Measurements from ENCODE around the gene WTAP.
"Not testable (repeated sequence)": the region's sequence is repeated elsewhere in the genome, so short reads cannot be mapped to it uniquely, and the experiment has no call there.

Gene WTAP

DNA sequence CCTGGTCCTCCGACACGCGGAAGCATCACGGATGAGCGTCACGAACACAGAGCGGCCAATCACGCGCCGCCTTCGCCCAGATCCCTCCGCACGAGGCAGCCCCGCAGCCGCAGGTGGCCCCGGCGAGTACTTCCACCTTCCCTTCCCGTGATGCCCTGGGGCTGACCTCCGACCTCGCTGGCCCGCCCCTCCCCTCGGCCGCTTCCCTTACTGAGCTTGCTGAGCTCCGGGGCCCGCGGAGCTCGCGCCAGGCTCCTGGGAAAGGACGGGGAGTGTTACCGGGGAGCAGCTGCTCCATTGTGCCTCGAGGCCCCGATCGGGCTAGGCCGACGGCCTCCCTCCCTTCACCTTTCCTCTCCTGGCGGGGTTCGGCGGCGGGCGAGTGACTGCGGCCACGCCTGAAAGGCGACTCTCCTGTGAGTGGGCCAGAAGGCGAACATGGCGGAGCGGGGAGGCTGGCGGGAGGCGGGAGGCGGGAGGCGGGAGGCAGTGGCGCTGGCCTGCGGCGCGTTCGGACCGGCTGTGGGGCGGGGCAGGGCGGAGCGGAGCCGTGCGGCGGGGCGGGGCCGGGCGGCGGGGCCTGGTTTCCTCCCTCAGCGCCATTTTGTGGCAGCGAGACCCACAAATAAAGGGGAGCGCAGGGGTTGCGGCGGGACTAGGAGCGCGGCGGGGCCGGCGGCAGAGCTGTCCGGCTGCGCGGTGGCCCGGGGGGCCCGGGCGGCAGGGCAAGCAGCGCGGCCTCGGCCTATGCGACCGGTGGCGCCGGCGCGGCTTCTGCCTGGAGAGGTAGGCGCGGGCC, at the start of gene WTAP:
Gene WTAP (plus strand): TSS at position 589 of the 799 bp plus-strand sequence. CDS start 8,760 bp downstream, outside the sequence.
- DNase-seq (ENCODE audit: low read depth in 2 of 2), result peak; percentile 96

DNA sequence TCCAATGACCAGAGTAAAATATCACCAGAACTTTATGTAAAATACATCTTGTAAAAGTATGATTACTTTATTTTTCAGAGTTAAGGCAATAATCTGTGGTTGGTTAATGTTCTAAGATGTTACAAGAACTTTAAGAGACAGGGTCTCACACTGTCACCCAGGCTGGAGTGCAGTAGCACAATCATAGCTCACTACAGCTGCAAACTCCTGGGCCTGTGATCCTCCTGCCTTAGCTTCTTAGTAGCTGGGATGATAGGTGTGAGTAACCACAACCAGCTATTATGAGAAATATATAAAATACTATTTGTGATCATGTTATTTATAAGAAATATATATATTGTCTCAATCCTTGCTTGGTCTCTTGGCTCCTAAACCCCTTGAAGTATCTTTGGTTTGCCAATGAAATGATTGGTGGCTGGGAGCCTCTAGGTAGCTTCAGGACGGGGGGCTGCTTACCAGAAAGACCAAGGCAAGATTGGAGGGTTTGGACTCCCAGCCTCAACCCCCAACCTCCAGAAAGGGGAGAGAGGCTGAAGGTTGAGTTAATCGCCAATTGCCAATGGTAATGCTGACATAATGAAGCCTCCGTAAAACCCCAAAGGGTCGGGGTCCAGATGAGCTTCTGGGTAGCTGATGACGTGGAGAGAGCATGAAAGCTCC, 49.7 kb upstream of the WTAP start:
- DNase-seq (ENCODE audit: low read depth in 2 of 2), result no peak

DNA sequence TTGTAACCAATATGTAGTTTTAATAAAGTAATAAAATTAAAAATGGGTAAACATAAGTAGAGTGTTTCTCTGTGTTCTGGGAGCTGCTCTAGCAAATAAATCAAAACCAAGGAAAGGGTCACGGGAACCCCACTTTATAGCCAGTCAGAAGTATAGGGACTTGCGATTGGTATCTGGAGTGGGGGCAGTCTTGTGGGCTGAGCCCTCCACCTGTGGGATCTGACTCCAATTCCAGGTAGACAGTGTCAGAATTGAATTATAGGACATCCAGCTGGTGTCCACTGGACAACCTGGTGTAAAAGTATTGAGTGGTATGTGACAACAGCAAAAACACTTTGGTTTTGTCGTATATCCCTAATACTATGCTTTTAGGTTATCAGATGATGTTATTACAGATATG, 48.7 kb upstream of the WTAP start:
- no peak for DNase-seq (ENCODE audit: low read depth in 2 of 2)

DNA sequence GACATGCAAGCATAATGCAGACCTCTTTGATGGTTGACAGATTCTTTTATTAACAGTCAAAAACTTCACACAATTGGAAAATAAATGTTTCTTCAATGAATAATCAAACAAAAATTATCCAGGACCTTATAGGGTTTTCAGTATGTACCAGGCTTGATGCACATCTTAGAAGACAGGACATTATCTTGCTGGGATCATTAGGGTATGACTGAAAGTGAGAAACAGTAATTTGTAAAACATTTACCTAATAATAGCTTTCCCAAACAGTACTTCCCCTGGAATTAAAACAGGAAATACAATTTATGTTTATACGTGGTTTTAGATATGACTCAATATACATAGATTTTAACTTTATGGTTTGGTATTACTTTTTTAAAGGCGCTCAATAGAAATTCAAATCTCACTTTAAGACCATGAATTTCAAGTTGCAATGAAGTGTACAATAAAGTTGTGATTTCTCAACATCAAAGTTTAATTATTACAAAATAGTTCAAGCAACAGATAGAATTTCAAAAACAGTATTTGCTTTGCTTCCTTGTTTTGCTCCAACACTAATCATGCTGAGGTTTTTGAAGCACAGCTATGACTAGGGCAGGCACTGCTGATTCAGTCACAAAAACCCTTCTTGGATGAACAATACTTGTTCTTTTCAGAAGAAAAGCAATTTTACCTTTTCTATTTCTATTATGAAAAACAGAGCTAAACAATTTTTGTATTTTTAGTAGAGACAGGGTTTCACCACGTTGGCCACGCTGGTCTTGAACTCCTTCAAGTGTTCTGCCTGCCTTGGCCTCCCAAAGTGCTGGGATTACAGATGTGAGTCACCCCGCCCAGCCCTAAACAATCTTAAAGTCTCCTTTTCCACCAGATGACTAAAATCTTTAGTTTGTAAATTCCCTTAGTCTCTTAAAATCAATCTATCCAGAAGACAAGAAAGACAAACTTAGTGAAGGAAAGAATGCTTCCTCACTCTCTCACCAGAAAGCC, 47.9 kb upstream of the WTAP start:
- DNase-seq (ENCODE audit: low read depth in 2 of 2), result no peak

DNA sequence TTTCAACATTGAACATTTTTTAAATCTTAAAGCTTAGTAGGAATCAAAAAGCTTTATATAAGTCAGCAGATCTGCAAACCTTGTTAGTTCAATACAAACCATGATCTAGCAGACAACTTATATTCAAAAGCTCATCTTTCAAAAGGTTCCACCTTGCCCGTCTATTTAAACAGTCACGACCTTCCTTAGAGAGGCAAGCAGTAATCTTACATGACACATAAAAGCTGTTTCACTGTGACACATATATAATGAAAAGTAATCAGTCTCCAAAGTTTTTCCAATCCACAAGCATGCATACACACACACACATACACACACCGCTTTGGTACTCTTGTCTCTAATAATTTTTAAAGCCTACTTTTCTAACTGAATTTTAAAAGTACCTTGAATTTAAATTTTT, 47.2 kb upstream of the WTAP start:
- DNase-seq (ENCODE audit: low read depth in 2 of 2), result no peak

DNA sequence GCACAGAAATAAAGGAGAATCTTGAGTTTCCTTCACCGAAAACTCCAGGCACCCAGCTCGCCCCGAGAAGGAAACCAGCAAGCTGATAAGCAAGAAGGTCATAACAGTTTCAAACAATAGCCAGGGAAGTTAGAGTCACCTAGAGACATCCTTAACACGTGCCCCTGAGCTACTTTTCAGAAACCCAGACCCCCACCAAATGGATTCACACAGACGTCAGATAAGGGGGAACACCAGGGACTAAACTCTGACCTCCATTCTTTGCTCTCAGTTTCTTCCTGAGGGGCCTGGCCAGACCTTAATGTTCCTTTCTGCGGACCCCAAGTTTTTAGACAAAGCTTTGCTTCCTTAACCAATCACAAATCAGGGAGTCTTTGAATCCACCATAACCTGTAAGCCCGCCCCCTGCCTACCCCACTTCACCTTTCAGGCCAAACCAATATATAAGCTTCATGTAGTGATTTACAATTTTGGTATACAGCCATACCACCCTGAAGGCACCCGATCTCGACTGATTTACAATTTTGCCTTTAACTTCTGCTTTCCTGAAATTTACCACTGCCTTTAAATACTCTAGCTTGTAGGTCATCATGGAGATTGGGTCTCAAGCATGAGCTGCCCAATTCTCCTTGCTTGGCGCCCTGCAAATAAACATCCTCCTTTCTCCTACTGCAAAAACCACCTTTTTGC, 46.0 kb upstream of the WTAP start:
- DNase-seq (ENCODE audit: low read depth in 2 of 2), result no peak

DNA sequence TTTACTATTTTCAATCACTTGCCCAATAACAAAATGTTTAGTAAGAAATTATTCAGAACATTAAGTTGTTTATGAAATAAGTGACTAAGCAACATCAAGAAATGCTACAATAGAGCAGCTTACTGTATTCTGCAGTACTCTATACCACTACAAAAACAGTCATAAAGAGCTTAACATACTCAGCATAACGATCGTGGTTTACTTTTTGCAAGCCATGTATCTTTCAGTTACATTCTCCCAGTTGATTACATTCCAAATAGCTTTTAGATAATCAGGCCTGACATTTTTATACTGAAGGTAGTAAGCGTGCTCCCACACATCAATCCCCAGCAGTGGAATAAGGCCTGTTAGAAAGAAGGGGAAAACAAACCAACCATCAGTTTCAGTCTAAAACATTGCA, 45.0 kb upstream of the WTAP start:
- DNase-seq (ENCODE audit: low read depth in 2 of 2), result no peak

DNA sequence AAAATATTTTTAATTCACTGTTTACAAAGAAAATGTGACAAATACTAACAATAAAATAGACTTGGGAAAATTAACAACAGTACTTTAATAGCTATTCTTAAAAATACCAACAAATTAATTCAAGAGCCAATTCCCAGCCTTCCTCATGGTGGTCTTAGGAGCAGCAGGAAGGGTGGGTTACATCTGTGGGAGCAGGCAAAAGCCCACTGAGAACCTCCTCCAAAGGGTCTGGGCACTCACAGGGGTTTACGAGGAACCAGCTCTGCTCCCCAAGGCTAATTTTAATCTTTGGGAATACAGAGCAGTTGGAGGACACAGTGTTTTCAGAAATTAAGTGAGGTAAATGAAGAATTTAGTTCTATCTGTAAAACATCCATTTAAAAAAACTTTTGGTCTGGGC, 44.5 kb upstream of the WTAP start:
- DNase-seq (ENCODE audit: low read depth in 2 of 2), result no peak

DNA sequence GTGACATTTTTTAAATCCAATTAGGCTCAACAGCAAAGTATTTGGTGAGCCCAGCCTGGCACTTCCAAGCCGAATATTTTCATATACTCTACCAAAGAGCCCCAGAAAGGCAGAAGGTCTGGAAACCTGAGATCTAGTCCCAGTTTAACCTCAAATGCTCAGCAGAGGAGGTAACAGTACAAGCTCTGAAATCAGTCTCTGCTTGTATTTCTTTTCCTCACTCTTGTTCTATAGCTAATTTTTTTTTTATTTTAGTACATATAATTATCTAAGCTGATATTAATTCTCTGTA, 43.3 kb upstream of the WTAP start:
- no peak for DNase-seq (ENCODE audit: low read depth in 2 of 2)

DNA sequence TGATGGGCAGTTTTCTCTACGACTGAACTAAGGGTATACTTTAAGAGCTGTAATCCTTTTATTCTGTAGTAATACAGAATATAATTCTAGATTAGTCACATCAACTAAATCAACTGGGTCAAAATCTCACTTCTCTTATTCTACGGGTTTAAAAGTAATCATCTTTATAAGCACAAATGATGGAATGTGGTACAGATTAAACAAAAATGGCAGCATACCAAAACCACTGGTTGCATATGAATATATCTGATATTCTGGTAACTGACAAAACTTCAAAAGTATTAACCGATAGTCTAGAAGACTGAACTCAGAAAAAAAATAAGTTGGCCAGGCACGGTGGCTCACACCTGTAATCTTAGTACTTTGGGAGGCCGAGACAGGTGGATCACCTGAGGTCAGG, 41.3 kb upstream of the WTAP start:
- DNase-seq (ENCODE audit: low read depth in 2 of 2), result no peak

DNA sequence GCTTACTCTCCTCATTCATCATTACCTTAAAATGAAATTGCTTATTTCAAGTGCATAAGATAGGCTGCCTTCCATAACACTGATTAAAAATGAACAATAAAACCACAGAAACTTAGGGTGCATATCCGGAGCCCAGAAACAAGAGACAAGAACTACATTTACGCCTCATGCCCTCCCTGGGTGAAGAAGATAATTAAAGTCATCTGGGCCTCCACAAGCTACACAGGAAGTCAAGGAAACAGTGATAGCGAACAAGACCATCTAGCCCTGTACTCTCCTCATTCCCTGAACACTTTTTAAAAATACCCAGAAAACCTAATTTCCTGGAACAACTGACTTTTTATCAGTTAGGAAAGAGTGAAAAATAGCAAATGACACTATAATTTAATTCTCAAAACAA, 40.6 kb upstream of the WTAP start:
- DNase-seq (ENCODE audit: low read depth in 2 of 2), result no peak

DNA sequence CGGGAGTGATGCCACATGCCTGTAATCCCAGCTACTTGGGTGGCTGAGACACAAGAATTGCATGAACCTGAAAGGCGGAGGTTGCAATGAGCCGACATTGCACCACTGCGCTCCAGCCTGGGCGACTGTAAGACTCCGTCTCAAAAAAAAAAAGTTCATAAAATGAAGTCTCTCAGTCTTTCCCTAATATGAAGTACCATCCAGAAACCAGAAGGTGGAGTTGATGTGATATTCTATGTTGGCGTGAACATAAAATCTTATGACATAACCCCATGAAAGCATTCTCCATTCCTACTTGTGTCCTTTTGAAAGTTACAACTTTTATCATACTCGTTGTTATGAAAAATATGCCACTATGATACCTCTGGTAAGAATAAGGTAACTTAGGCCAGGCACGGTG, 40.0 kb upstream of the WTAP start:
- DNase-seq (ENCODE audit: low read depth in 2 of 2), result no peak

DNA sequence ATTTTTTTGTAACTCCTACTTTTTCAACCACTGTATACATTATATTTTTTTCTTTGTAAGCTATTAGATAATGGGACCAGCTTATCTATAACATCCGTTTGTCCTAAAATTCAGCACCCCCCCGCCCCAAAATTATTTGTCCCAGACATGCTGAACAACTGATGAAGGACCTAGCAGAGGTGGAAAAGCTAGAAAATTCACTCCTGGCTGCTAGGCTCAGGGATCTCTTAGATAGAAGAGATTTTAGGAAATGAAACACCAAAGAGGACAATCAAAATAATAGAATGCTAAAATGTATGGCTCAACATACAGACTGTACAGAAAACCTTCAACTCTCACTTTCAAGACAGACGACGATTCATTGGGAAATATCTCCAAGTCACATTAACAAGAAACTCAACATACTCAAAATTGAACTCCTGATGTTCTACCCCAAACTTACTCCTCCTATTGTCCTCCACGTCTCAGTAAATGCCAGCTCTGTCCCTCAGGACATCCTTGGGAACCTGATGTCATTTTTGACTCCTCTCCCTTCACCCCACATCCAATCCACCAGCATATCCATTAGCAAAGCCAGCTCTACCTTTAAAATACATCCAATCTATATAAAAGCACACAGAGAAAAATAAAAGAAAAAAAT, 38.9 kb upstream of the WTAP start:
- no peak for DNase-seq (ENCODE audit: low read depth in 2 of 2)

DNA sequence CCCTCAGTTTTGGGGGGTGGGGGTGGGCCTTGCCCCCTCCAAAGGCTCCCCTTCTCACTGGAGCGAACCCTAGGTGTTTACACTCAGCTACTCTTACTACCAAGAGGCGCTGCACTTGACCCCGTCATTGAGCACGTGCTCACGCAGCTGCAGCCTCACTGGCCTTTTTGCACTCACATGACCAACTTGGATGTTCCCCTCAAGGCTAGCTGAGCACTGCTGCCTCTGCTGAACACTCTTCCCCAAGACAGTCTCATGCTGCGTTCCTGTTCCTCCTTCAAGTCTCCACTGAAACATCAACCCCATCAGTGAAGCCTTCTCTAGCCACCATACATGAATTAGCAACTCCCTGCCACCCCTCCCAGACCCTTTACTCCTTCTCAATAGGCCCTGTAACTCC, 38.3 kb upstream of the WTAP start:
- no peak for DNase-seq (ENCODE audit: low read depth in 2 of 2)

DNA sequence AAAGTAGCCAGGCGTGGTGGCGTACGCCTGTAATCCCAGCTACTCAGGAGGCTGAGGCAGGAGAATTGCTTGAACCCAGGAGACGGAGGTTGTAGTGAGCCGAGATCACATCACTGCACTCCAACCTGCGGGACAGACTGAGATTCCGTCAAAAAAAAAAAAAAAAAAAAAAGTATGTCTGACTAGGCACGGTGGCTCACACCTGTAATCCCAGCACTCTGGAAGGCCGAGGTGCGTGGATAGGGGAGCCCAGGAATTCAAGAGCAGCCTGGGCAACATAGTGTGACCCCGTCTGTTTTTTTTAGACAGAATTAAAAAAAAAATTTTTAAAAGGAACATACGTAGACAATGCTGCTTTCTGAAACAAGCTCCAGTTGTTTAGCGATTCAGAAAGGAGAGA, 37.2 kb upstream of the WTAP start:
- DNase-seq (ENCODE audit: low read depth in 2 of 2), result not testable (repeated sequence)

DNA sequence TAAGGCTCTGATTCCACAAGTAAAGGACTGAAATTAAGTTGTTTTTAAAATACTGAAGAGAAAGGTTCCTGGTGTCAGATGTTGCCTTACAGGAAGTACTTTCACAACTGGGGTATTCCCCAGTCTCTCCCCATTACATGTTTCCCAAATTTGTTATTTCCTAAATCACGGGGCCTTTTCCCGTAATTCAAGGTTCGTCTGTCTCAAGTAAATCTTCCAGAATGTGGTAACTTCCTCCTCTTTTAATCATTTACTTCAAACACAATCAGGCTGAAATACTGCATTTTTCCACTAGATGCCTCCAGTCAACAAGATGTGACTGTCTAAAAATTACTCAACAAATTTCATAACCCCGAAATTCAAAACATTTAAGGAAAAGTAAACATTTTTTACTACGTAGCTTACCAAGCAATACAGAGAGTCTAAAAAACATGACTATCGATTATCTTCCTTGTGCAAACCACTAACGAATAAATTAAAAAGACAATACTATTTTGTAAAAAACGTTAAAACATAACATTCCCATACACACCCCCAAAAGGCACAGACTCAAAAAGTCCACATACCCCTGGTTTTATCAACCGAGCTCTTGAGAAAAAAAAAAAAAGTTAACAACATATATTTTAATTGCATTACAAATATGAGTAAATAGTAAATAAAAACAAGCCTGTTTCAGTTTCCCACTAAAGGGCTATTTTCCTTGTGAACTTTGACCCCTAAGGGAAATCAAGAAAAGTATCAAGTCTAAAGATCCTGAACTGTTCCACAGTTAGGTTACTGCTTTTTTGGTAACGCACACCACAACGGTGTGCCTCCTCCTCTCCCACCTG, 36.0 kb upstream of the WTAP start:
- no peak for DNase-seq (ENCODE audit: low read depth in 2 of 2)

DNA sequence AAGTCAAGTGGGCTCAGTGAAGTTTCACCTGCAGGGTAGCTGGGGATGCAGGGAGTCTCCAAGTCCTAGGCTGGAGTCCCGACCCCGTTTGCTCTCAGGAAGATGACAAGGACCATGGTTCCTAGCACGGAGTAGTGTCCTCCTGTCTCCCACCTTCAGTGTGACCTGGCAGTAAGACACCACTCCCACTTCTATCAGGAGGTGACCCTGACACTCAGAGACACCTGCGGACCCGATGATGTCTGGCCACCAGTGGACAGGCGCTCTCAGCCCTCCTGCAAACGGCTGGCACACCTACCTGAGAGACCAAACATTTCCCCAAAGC, 35.4 kb upstream of the WTAP start:
- no peak for DNase-seq (ENCODE audit: low read depth in 2 of 2)

DNA sequence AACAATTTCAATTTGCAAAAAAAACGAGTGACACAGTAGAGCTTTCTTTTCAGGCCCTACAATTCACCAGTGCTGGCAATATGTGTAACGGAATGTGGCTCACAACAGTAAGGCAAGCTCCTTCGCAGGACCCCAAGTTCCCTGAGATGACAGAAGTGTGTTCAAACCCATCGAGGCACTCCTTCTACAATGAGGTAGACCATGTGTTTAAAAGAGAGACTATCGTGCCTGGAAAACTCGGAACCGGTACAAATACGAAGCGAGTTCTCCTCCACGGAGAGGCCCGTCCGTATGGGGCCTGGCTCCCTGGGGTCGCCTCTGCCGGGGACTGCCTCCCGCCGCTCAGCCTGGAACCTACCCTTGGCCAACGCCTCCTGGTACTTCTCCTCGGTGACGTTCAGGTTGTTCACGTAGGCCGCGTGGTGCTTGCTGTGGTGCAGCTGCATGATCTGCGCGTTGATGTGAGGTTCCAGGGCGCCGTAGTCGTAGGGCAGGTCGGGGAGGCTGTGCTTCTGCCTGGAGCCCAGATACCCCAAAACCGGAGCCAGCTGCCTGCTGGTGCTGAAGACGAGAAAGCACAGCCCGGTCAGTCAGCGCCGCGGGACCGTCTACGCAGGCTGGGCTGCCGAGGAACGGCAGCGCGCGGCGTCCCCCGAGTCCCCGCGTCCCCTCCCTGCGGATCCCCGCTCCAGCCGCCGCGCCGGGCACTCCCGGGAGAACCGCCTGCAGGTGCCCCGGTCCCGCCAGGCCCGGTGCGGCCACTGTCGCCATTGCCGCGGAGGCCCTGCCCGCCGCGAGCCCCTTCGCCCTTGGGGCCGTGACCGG, 34.8 kb upstream of the WTAP start:
- DNase-seq (ENCODE audit: low read depth in 2 of 2), result peak; percentile 47 to 53

DNA sequence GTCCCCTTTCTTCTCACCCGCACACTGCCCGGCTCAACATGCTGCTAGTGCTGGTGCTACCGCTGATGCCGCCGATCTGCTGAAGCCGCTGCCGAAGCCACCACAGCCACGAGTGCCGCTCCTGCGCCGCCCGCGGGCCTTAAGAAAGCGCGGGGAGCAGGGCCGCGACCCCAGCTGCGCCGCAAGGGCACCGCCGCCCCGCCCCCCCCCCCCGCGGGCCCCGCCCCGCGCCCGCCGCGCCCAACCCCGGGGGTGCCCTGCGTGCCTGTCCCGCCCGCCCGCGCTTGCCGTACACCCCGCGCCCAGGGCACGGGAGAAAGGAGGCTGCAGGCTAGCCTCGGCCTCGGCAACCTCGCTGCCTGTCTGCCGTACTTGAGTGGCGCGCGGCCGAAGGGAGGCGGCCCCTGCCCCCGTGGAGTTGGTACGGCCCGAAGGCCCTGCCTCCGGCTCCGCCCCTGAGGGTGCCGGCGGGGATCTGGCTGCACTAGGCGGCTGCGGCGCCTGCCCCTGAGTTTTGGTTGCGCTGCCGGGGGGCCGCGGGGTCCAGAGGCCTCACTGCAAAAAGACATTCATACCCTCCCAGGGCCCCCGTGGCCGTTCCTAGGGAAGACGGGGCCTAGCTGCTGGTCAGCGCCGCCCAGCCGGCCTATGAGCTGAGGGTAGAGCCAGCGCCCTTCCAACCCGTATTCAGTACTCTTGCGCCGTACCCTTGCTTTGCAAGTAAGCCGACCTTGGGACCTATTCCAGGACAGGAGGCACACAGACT, 34.0 kb upstream of the WTAP start, which contains the start of gene SOD2:
Gene SOD2 (minus strand): TSS at position 114 of the 766 bp plus-strand sequence. CDS start 74 bp downstream, at position 40.
- peak; percentile 70 to 80 for DNase-seq (ENCODE audit: low read depth in 2 of 2)

All from stimulated activated CD4-positive, alpha-beta T cell treated with anti-CD3 and anti-CD28 coated beads, Interleukin-4, amount 100 ng/mL, for 48 hours (primary cell).